NAMALWA (cell line): ENCODE measurements around the gene RAB3B.

Experiments
- DNase-seq: peaks from one replicate; pipeline ENCODE4 v3.0.0-alpha.2; 2015; ENCODE audit warnings: low spot score

RAB3B gene

GRCh38 chr1:51871351-51871975, 119.0 kb downstream of the RAB3B start:
- no peak for DNase-seq

DNA sequence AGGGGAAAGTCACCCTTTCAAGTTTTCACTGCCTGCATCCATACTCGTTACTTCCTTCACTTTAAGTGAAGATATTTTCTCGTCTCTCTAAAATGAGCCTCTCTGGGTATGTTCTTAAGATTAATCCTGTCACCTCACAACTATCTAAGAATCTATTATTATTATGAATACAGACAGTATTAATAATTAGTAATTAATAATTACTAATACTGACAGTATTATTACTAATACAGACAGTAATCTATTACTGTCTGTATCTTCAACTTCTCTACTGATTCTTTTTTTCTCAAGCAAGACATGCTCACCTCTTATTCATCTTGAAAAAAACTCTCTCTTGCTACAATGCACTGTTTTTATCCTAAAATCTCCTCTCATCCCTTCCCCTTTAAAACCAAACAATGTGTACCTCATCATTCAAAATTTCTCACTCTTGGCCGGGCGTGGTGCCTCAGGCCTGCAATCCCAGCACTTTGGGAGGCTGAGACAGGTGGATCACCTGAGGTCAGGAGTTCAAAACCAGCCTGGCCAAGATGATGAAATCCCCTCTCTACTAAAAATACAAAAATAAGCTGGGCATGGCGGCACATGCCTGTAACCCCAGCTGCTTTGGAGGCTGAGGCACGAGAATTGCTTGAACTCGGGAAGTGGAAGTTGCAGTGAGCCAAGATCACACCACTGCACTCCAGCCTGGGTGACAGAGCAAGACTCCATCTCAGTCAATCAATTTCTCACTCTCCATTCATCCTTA, 119.7 kb downstream of the RAB3B start:
- no peak for DNase-seq

GRCh38 chr1:51867479-51868232, 122.8 kb downstream of the RAB3B start:
- no peak for DNase-seq

DNA sequence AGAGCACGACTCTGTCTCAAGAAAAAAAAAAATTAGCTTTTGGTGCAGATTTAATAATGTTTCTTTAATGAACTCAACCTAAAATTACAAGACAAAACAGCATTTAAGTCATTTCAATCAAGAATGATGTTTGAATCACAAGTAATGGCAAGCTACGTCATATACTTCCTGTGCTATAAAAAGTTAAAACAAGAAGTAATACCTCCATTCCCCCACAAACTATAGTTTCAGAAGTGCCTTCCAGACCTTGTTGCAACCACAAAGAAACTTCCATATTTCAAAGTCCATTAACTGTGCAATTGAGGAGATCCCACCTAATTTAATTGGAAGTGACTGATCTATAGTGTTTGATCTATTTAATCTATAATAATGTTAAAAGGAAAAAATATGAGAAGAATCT, 127.1 kb downstream of the RAB3B start:
- DNase-seq = peak; percentile 55

DNA sequence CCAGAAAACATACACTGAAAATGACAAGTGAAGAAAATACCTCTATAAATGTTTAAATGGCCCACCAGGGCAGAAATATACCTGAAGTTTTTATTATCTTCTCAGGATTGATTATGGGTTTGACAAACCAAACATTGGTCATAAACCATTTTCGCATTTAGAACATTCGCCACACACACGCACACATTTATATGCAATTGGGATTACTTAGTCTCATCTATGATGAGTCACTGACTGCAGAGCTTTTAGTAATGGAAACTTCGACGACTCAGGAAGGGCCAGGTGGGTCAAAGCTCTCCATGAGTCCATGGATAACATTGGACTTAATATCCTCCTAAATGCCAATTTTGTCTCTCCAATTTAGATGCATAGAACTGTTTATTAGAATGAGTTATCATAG, 128.8 kb downstream of the RAB3B start:
- DNase-seq = no peak

GRCh38 chr1:51859735-51860134, 130.8 kb downstream of the RAB3B start:
- no peak for DNase-seq

DNA sequence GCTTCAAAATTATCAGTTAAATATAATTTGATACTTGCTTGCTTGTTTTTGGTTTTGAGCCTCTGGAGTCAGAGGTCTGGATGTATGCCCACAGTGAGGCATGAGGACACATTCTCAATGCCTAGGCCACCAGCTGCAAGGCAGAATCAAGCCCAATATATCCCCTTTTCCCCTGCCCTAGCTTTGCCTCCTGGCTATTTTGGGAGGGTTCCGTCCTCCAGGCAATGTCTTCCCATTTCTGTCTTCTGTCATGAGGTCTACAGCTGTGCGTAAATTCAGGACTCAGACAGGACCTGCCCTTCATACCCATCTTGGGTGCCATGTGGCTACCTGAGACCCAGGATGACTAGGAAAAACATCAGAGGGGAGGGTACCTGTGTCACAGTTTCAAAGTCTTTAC, 131.2 kb downstream of the RAB3B start:
- no peak for DNase-seq

GRCh38 chr1:51858892-51859291, 131.6 kb downstream of the RAB3B start:
- DNase-seq = no peak
